HG02943 (cell line): ENCODE data around the gene MXD4.
"Not testable (repeated sequence)": the region's sequence is repeated elsewhere in the genome, so short reads cannot be mapped to it uniquely, and the experiment has no call there.

Source experiments
- ATAC-seq: cut with Tn5 transposase; IDR thresholded peaks from one replicate; pipeline ENCODE4 v1.9.1; 2021; ENCODE audit warnings: mild to moderate bottlenecking, low read depth, moderate library complexity; ENCODE audit not compliant: unreplicated experiment

MXD4 gene

DNA sequence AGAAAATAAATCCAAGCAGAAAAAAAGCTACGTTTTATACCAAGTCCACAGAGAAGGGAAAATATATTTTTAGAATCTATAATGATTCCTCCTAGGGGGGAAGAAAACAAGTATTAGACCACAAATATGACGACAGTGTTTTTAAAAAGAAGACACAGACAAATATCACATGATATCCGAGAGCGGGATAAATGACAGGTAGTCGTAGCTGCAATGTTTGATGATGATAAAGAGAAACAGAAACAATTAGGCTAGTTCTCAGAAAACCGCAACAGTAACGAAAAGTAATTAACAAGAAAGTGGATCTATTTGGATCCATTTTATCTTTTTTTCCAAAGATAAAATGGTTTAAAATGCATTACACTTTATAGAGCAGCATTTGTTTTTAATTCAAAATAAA is 20.9 kb downstream of the MXD4 start:
- ATAC-seq = no peak

GRCh38 chr4:2236944-2237666 is 24.8 kb downstream of the MXD4 start:
- no peak for ATAC-seq

GRCh38 chr4:2231082-2231481 is 30.8 kb downstream of the MXD4 start:
- ATAC-seq = no peak

DNA sequence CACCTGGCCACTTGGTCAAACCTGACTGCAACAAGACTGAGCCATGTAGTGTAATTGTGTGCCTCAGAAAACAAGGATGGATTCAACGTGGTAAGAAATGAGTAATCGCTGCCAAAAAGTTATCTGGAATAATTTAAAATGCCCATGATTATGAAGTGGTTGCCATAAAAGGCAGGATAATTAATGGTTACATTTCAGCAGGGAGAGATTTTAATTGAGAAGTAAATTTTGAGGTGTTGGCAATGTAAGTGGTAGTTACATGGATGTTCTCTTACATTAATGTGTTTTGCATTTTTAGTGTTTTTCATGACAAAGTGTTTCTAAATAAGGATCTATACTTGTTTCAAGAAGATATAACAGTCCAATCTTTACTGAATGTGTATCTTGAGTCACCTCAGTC is 35.6 kb downstream of the MXD4 start:
- ATAC-seq = no peak

GRCh38 chr4:2222838-2223237 is 39.1 kb downstream of the MXD4 start:
- no peak for ATAC-seq

DNA sequence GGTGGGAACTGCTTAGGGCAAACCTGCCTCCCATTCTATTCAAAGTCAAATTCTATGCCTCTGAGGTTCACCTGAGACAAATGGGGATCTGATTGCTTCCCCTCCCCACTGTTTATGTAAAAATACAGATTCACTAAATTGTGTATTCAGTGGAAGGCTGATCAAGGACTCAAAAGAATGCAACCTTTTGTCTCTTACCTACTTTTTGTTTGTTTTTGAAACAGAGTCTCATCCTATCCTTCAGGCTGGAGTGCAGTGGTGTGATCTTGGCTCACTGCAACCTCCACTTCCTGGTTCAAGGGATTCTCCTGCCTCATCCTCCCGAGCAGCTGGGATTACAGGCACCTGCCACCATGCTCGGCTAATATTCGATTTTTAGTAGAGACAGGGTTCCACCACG is 40.5 kb downstream of the MXD4 start:
- ATAC-seq = not testable (repeated sequence)

GRCh38 chr4:2220016-2220630 is 41.8 kb downstream of the MXD4 start:
- ATAC-seq = no peak

DNA sequence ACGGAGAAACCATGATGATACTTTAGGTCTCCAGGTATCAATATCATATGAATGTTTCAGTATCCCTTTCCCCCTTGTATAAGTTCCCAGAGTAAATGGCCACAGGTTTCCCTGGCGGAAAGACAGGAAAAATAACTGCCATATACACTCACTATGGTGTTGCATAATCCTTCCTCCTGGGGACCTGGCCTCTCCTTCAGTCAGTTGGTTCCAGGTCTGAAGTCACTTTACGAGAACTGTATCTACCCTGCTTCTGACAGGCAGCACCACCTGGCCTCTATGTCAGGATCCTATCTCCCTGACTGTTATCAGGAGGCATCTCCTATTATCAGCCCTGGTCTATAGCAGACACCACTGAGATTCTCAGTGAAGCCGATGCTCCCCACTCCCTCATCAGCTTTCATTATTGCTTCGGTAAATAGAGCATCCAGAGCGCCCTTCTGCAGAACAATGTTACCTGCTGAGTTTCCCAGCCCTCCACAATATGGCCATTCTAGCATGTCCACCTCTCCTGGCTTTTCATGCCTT is 42.6 kb downstream of the MXD4 start:
- ATAC-seq = no peak

DNA sequence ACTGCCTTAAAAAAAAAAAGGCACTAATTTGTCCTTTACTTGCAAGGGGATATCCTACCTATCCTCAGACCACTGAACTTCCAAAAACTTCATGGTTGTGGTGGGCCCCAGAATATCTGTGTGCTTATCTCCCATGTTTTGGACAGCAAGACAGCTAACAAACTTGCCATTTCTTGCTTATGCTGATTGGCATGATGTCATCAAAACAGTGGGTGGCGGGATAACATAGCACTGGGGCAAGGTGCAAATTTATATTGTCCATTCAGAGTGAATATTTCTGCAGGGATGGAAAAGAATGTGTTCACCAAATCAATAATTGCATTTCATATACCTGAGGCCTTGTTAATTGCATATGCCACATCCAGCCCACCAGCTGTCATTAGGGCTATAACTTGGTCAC is 43.5 kb downstream of the MXD4 start:
- no peak for ATAC-seq

GRCh38 chr4:2217726-2218125 is 44.2 kb downstream of the MXD4 start:
- ATAC-seq = no peak

- ATAC-seq = no peak
These were observed 49.1 kb downstream of the MXD4 start for GRCh38 chr4:2212831-2213230.

DNA sequence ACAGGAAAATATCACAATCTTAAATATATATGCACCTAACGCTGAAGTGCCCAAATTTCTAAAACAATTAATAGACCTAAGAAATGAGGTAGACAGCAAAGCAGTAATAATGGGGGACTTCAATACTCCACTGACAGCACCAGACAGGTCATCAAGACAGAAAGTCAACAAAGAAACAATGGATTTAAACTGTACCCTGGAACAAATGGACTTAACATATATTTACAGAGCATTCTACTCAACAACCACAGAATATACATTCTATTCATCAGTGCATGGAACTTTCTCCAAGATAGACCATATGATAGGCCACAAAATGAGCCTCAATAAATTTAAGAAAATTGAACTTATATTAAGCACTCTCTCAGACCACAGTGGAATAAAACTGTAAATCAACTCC is 59.1 kb downstream of the MXD4 start:
- ATAC-seq = not testable (repeated sequence)
